HEK293 (cell line): ENCODE data around the gene LYPLA2.

Experiments used
- CTCF ChIA-PET: fragments of 350-600 bp; formaldehyde crosslinking; extraction: SDS; loops from one replicate; lab custom pipeline; 2021; ENCODE audit warnings: antibody characterized with exemption; lab: Yijun Ruan, JAX
- POLR2A ChIA-PET: fragments of 300-600 bp; formaldehyde crosslinking; extraction: SDS; loops from one replicate; lab custom pipeline; 2020; ENCODE audit warnings: antibody characterized with exemption, inconsistent platforms; lab: Yijun Ruan, JAX
- H3K27ac ChIP-seq: fragments of 200-500 bp; sonication (Bioruptor generic); 2 replicates; pipeline ENCODE4 v1.5.1; 2014; ENCODE audit warnings: low read depth, low read length, control low read depth, inconsistent platforms; ENCODE audit errors: extremely low read depth
- H3K36me3 ChIP-seq, 2 experiments: fragments of 200-500 bp in 1 of 2; sonication (Bioruptor generic) in 1 of 2; 1 replicate in 1 of 2; 2 replicates in 1 of 2; pipeline ENCODE4 v1.5.1; 2014 to 2017; ENCODE audit warnings: inconsistent platforms in 2 of 2, low read length in 2 of 2; ENCODE audit not compliant: control insufficient read depth in 2 of 2, insufficient read depth in 1 of 2
- H3K4me1 ChIP-seq: fragments of 200-500 bp; sonication (Bioruptor generic); 2 replicates; pipeline ENCODE4 v1.5.1; 2014; ENCODE audit warnings: mild to moderate bottlenecking, low read length, inconsistent platforms; ENCODE audit not compliant: control insufficient read depth, insufficient read depth
- H3K4me3 ChIP-seq: 2 replicates; pipeline ENCODE4 v1.5.1; 2011; ENCODE audit warnings: low read depth, mild to moderate bottlenecking, control low read depth, low read length, moderate library complexity
- H3K9me3 ChIP-seq: fragments of 200-500 bp; sonication (Bioruptor generic); 2 replicates; pipeline ENCODE4 v1.5.1; 2014; ENCODE audit warnings: low read depth, low read length, inconsistent platforms; ENCODE audit not compliant: control insufficient read depth, insufficient read depth
- PBX3 ChIP-seq: sonication (generic); formaldehyde crosslinking; IDR thresholded peaks from 2 replicates; pipeline ENCODE4 v1.8.1; 2022; ENCODE audit warnings: mild to moderate bottlenecking, moderate library complexity, missing genetic modification reagents
- PRDM4 ChIP-seq: fragments of 450-650 bp; formaldehyde crosslinking; IDR thresholded peaks from 2 replicates; pipeline ENCODE4 v1.5.1; 2017; ENCODE audit warnings: missing biosample characterization, missing genetic modification characterization
- ZBTB21 ChIP-seq: fragments of 450-650 bp; formaldehyde crosslinking; IDR thresholded peaks from 2 replicates; pipeline ENCODE4 v1.5.1; 2017; ENCODE audit warnings: missing biosample characterization, missing genetic modification characterization
- ZBTB44 ChIP-seq: fragments of 450-650 bp; IDR thresholded peaks from 2 replicates; pipeline ENCODE4 v1.5.1; 2018; ENCODE audit warnings: missing biosample characterization, mild to moderate bottlenecking, missing genetic modification characterization
- ZFHX2 ChIP-seq: fragments of 450-650 bp; formaldehyde crosslinking; conservative IDR thresholded peaks from 2 replicates; pipeline ENCODE4 v1.5.1; 2016; ENCODE audit warnings: missing biosample characterization, missing genetic modification characterization
- ZFP41 ChIP-seq: fragments of 450-650 bp; formaldehyde crosslinking; IDR thresholded peaks from 2 replicates; pipeline ENCODE4 v1.5.1; 2016; ENCODE audit warnings: missing biosample characterization, missing genetic modification characterization, borderline replicate concordance
- ZNF10 ChIP-seq: fragments of 450-650 bp; formaldehyde crosslinking; IDR thresholded peaks from 2 replicates; pipeline ENCODE4 v1.5.1; 2017; ENCODE audit warnings: missing biosample characterization, missing genetic modification characterization
- ZNF223 ChIP-seq: fragments of 450-650 bp; formaldehyde crosslinking; IDR thresholded peaks from 2 replicates; pipeline ENCODE4 v1.5.1; 2016; ENCODE audit warnings: missing biosample characterization, missing genetic modification characterization
- ZNF239 ChIP-seq: fragments of 450-650 bp; formaldehyde crosslinking; IDR thresholded peaks from 2 replicates; pipeline ENCODE4 v1.5.1; 2016; ENCODE audit warnings: missing biosample characterization, missing genetic modification characterization
- ZNF324 ChIP-seq: fragments of 450-650 bp; formaldehyde crosslinking; IDR thresholded peaks from 2 replicates; pipeline ENCODE4 v1.5.1; 2016; ENCODE audit warnings: missing biosample characterization, missing genetic modification characterization
- ZNF335 ChIP-seq: fragments of 450-650 bp; formaldehyde crosslinking; conservative IDR thresholded peaks from 2 replicates; pipeline ENCODE4 v1.5.1; 2016; ENCODE audit warnings: missing biosample characterization, missing genetic modification characterization
- ZNF341 ChIP-seq: fragments of 450-650 bp; formaldehyde crosslinking; IDR thresholded peaks from 2 replicates; pipeline ENCODE4; 2016; ENCODE audit warnings: low read depth, missing biosample characterization, missing genetic modification characterization
- ZNF423 ChIP-seq: fragments of 450-650 bp; formaldehyde crosslinking; IDR thresholded peaks from 2 replicates; pipeline ENCODE4 v1.5.1; 2016; ENCODE audit warnings: missing biosample characterization, missing genetic modification characterization
- ZNF513 ChIP-seq: fragments of 450-650 bp; IDR thresholded peaks from 2 replicates; pipeline ENCODE4 v1.5.1; 2018; ENCODE audit warnings: missing biosample characterization, missing genetic modification characterization
- ZNF529 ChIP-seq: fragments of 450-650 bp; formaldehyde crosslinking; IDR thresholded peaks from 2 replicates; pipeline ENCODE4 v1.5.1; 2017; ENCODE audit warnings: missing genetic modification characterization, missing biosample characterization; ENCODE audit not compliant: insufficient replicate concordance
- ZNF768 ChIP-seq: fragments of 450-650 bp; formaldehyde crosslinking; IDR thresholded peaks from 2 replicates; pipeline ENCODE4 v1.5.1; 2018; ENCODE audit warnings: missing biosample characterization, mild to moderate bottlenecking, missing genetic modification characterization
- ZNF791 ChIP-seq: fragments of 450-650 bp; formaldehyde crosslinking; IDR thresholded peaks from 2 replicates; pipeline ENCODE4 v1.5.1; 2016; ENCODE audit warnings: missing biosample characterization, missing genetic modification characterization
- ZNF837 ChIP-seq: fragments of 450-650 bp; formaldehyde crosslinking; IDR thresholded peaks from 2 replicates; pipeline ENCODE4 v1.5.1; 2016; ENCODE audit warnings: missing biosample characterization, missing genetic modification characterization
- ZSCAN30 ChIP-seq: fragments of 450-650 bp; IDR thresholded peaks from 2 replicates; pipeline ENCODE4 v1.5.1; 2018; ENCODE audit warnings: missing biosample characterization, mild to moderate bottlenecking, missing genetic modification characterization, moderate library complexity
- ZSCAN5A ChIP-seq: fragments of 450-650 bp; formaldehyde crosslinking; IDR thresholded peaks from 2 replicates; pipeline ENCODE4 v1.5.1; 2016; ENCODE audit warnings: missing biosample characterization, missing genetic modification characterization

LYPLA2 gene

GRCh38 chr1:23741609-23742008 is 49.3 kb upstream of the LYPLA2 start:
- H3K27ac ChIP-seq, result no peak overlapping the region
- H3K9me3 ChIP-seq, result no peaks in the 10 kb centered on the region
- H3K4me3 ChIP-seq, result no peak overlapping the region
- peaks cover 5% of the 10 kb centered on the region for H3K4me1 ChIP-seq
- H3K36me3 ChIP-seq, result peaks cover 0 to 10% of the 10 kb centered on the region in 2 experiments; a peak in 2 of 3 replicates
- POLR2A ChIA-PET, result no interaction called here
- no peak for TF ChIP-seq ZNF513
- peak; percentile 86; the same call in 1 of the 2 replicates for TF ChIP-seq ZNF791 (tag by site-specific recombination)
- CTCF ChIA-PET, result no interaction called here

- ChIA-PET CTCF (no interaction called here), POLR2A (interaction anchor here (2.1 to 3.5 kb wide), 2 partner anchors 35 to 51 kb away, joined by 9 to 17 read pairs; partner anchors contain the start of genes PITHD1 and RPL11)
- TF ChIP-seq ZSCAN30 (tag by site-specific recombination) (peak; percentile 16; the same call in 1 of the 2 replicates), ZNF335 (peak; percentile 92), PRDM4 (tag by site-specific recombination) (no peak)
- H3K4me3 ChIP-seq, result peak overlapping the region; percentile 99
- peaks cover 0 to 22% of the 10 kb centered on the region in 2 experiments; a peak in 2 of 3 replicates for H3K36me3 ChIP-seq
- peak overlapping the region; percentile 84 for H3K27ac ChIP-seq
- H3K4me1 ChIP-seq, result peaks cover 5% of the 10 kb centered on the region
- no peaks in the 10 kb centered on the region for H3K9me3 ChIP-seq
Measured at GRCh38 chr1:23742670-23743286, 48.2 kb upstream of the LYPLA2 start.

GRCh38 chr1:23743287-23744152 is 47.4 kb upstream of the LYPLA2 start, which contains the start of gene ELOA:
Gene ELOA, plus strand, starts transcription at chr1:23743471. Its CDS starts 33 bp downstream, at chr1:23743504.
- ChIA-PET POLR2A (interaction anchor here (0.6 to 3.5 kb wide), 5 partner anchors 10 to 55 kb away, joined by 3 to 17 read pairs (median 3); partner anchors contain the start of genes PITHD1 and RPL11), CTCF (interaction anchor here (0.6 to 1.5 kb wide), 5 partner anchors 51 to 372 kb away, joined by 3 to 8 read pairs (median 4); no protein-coding TSS in a partner anchor)
- Histone ChIP-seq H3K9me3 (no peaks in the 10 kb centered on the region), H3K36me3 (peaks cover 0 to 29% of the 10 kb centered on the region in 2 experiments; a peak in 2 of 3 replicates), H3K27ac (peak within 1 kb of the TSS; percentile 84), H3K4me3 (peak within 1 kb of the TSS; percentile 99), H3K4me1 (peaks cover 5% of the 10 kb centered on the region)
- TF ChIP-seq ZBTB44 (tag by site-specific recombination) (0 out of 2 replicates have a peak, but pooled peaks have one; percentile 36), ZNF223 (tag by site-specific recombination) (no peak), ZNF239 (no peak), ZNF768 (tag by site-specific recombination) (no peak), ZFHX2 (peak; percentile 65; the same call in 1 of the 2 replicates), ZNF423 (0 out of 2 replicates have a peak, but pooled peaks have one; percentile 37), ZNF341 (tag by site-specific recombination) (0 out of 2 replicates have a peak, but pooled peaks have one; percentile 13), ZSCAN5A (tag by site-specific recombination) (no peak), PBX3 (CRISPR knock-in tag) (peak; percentile 70), ZBTB21 (no peak), ZNF837 (no peak), ZNF529 (tag by site-specific recombination) (no peak), ZNF324 (tag by site-specific recombination) (no peak), ZNF10 (no peak), ZFP41 (tag by site-specific recombination) (no peak)
